ENCODE measurements around the gene MAP2.

The MAP2 gene

GRCh38 chr2:209456489-209456888 is 32.6 kb downstream of the MAP2 start:
- no peaks in the 10 kb centered on the region for H3K27me3 Mint-ChIP-seq
- H3K27ac Mint-ChIP-seq: no peak overlapping the region
- H3K4me3 Mint-ChIP-seq: no peak overlapping the region
- H3K36me3 Mint-ChIP-seq: no peaks in the 10 kb centered on the region
- no peaks in the 10 kb centered on the region for H3K4me1 Mint-ChIP-seq (ENCODE audit: low read depth)
- no peaks in the 10 kb centered on the region for H3K9me3 Mint-ChIP-seq (ENCODE audit: low read depth)

DNA sequence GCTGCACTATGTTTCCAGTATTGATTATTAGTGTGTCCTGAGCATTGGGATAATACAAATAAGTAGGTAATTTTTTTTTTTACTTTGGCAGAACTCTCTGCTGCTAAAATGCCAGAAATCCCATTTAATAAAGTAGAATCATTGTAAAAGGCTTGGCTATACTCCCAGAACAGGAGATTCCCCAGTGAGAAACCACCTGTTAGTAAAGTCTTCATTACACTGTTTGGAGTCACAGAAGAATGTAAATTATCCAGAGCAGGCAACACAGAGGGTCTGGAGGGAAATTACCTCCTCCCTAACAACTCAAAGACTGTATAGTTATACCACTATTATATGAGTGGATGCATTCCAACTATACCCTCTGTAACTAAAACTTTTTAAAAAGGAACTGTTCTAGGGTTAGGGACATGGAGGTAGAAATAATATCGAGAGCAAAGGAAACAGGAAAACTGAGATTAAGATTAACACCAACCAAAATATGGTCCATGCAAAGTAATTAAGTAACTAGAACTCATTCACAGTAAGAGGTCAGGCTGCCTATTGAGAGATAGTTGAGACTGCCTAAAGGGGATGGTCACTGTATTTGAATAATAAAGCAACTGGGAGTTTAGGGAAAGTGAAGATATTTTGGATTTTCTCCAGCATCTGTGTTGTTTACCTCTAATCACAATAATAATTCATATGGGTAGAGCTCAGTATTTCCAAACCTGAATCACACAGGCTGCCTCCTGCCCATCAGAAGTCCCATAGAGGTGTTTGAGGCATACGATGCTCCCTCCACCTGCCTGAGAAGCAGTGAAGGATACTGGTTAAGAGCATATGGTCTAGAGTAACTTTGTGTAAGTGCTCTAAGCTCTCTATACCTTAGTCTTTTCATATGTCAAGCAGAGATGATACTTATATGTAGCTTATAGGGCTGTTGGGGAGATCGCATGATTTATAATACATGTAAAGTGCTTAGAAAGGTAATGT is 34.4 kb downstream of the MAP2 start:
- Mint-ChIP-seq H3K27me3 (no peaks in the 10 kb centered on the region), H3K36me3 (no peaks in the 10 kb centered on the region)

DNA sequence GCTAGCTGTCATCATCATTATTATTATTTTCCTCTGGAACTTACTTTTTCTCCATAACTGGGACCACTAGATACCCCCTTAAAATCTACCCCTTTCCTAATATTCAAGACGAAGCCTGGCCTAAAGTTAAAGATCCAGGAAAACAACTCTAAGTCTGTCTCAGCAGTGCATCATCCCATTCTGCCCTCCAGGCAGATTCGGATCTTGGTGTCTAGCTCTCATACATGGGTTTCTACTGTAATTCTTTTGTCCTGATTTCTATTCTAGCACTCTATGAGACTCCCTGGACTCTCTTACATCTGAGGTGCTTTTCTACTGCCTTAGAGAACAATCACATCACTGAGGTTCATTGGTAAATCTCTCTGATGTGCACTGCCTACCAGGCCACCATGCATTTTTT is 35.5 kb downstream of the MAP2 start:
- Mint-ChIP-seq H3K27me3 (no peaks in the 10 kb centered on the region), H3K9me3 (ENCODE audit: low read depth) (no peaks in the 10 kb centered on the region), H3K36me3 (no peaks in the 10 kb centered on the region), H3K27ac (no peak overlapping the region), H3K4me3 (no peak overlapping the region), H3K4me1 (ENCODE audit: low read depth) (no peaks in the 10 kb centered on the region)

More for the DNA sequence above, 34.4 kb downstream of the MAP2 start:
- no peaks in the 10 kb centered on the region for H3K9me3 Mint-ChIP-seq (ENCODE audit: low read depth)
- no peak overlapping the region for H3K27ac Mint-ChIP-seq
- H3K4me1 Mint-ChIP-seq (ENCODE audit: low read depth): no peaks in the 10 kb centered on the region
- no peak overlapping the region for H3K4me3 Mint-ChIP-seq

- Mint-ChIP-seq H3K27ac (no peak overlapping the region), H3K27me3 (no peaks in the 10 kb centered on the region), H3K4me3 (no peak overlapping the region), H3K9me3 (ENCODE audit: low read depth) (no peaks in the 10 kb centered on the region), H3K4me1 (ENCODE audit: low read depth) (no peaks in the 10 kb centered on the region), H3K36me3 (no peaks in the 10 kb centered on the region)
Observed at GRCh38 chr2:209460151-209460761, 36.4 kb downstream of the MAP2 start.

DNA sequence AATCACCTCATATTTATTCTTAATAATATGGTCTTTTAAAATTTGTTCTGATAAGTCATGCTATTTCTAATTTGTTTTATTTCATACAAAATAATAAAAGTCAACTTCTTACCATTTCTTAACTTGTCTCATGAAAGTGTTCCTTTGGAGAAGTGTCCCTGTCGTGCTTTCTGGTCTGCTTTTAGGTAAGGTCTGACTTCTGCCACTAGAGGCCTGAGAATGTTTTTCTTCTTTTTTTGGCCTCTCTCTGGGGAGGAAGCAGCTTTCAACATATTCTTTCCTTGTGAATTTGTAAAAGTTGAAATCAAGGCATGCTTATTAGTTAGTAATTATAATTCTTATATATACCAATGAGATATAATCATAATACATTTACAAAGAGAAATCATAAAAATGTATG is 39.4 kb downstream of the MAP2 start:
- H3K27ac Mint-ChIP-seq: no peak overlapping the region
- H3K4me1 Mint-ChIP-seq (ENCODE audit: low read depth): no peaks in the 10 kb centered on the region
- H3K36me3 Mint-ChIP-seq: no peaks in the 10 kb centered on the region
- H3K27me3 Mint-ChIP-seq: no peaks in the 10 kb centered on the region
- H3K4me3 Mint-ChIP-seq: no peak overlapping the region
- no peaks in the 10 kb centered on the region for H3K9me3 Mint-ChIP-seq (ENCODE audit: low read depth)

DNA sequence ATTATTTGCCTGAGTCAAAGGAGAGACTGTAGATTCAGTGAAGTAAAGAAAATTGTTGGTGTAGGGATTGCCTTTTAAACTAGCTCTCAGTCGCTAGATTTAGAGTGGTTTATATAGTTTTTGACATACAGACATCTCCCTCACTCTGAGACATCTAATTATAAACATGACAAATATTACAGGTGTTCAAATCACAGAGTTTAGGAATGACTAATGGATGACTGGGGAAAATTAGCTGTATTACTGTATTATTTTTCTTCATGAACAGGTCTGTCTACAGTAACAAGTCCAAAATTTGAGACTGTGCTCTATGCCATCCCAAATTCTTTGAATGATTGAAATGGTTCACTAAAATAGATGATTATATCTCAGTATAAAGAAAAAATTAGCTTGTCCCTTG is 40.0 kb downstream of the MAP2 start:
- Mint-ChIP-seq H3K36me3 (no peaks in the 10 kb centered on the region), H3K4me3 (no peak overlapping the region), H3K27ac (no peak overlapping the region), H3K27me3 (no peaks in the 10 kb centered on the region), H3K4me1 (ENCODE audit: low read depth) (no peaks in the 10 kb centered on the region), H3K9me3 (ENCODE audit: low read depth) (no peaks in the 10 kb centered on the region)

DNA sequence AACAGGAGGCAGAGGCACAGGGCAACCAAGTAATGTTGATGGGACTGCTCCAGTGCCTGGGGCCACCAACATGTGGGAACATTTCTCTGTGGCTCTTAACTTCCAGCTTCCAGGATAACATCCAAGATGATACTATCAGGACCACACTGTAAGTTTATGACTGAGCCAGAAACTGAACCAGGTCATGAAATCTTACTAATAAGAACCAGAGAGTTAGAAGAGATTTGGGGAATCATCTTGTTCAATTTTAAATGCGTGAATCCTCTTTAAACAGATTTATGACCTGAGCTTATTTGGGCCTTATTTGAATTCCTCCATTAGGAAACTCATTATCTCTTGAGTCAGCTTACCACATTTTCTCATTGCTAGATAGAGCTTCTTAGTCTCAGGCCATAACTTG is 45.0 kb downstream of the MAP2 start:
- Mint-ChIP-seq H3K36me3 (no peaks in the 10 kb centered on the region), H3K9me3 (ENCODE audit: low read depth) (no peaks in the 10 kb centered on the region), H3K4me1 (ENCODE audit: low read depth) (peaks cover under 1% of the 10 kb centered on the region), H3K27ac (no peak overlapping the region), H3K27me3 (no peaks in the 10 kb centered on the region), H3K4me3 (no peak overlapping the region)

DNA sequence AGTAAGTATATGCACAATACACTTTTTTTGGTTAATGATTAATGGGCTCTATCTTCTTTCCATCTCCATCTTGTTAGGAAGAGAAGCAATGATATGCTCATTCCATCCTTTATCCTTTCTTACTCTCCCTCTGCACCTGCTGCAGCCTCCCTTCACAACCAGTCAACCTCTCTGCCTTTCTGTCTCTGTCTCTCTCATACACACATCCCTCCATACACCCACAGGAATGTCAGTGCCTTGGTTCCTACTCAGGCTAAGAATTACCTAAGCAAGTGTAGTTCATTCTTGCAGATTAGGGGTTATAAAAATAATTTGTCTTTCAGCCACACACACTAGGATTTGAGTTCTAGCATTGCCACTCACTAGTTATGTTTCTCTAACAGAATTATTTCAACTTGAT is 45.6 kb downstream of the MAP2 start:
- Mint-ChIP-seq H3K27ac (no peak overlapping the region), H3K36me3 (no peaks in the 10 kb centered on the region), H3K4me3 (no peak overlapping the region), H3K27me3 (no peaks in the 10 kb centered on the region), H3K4me1 (ENCODE audit: low read depth) (peaks cover 1% of the 10 kb centered on the region), H3K9me3 (ENCODE audit: low read depth) (no peaks in the 10 kb centered on the region)

- no peaks in the 10 kb centered on the region for H3K36me3 Mint-ChIP-seq
Observed at GRCh38 chr2:209470466-209470865, 46.6 kb downstream of the MAP2 start.

GRCh38 chr2:209471037-209471436 is 47.2 kb downstream of the MAP2 start:
- H3K27me3 Mint-ChIP-seq: peaks cover 1% of the 10 kb centered on the region
- H3K4me1 Mint-ChIP-seq (ENCODE audit: low read depth): peaks cover 1% of the 10 kb centered on the region
- H3K36me3 Mint-ChIP-seq: no peaks in the 10 kb centered on the region
- H3K4me3 Mint-ChIP-seq: no peak overlapping the region
- H3K27ac Mint-ChIP-seq: no peak overlapping the region
- H3K9me3 Mint-ChIP-seq (ENCODE audit: low read depth): no peaks in the 10 kb centered on the region

More at GRCh38 chr2:209470466-209470865, 46.6 kb downstream of the MAP2 start:
- H3K27me3 Mint-ChIP-seq: peaks cover 1% of the 10 kb centered on the region
- H3K4me3 Mint-ChIP-seq: no peak overlapping the region
- no peak overlapping the region for H3K27ac Mint-ChIP-seq
- no peaks in the 10 kb centered on the region for H3K9me3 Mint-ChIP-seq (ENCODE audit: low read depth)
- H3K4me1 Mint-ChIP-seq (ENCODE audit: low read depth): peaks cover 1% of the 10 kb centered on the region

- H3K27me3 Mint-ChIP-seq: peaks cover 1% of the 10 kb centered on the region
- peaks cover 1% of the 10 kb centered on the region for H3K4me1 Mint-ChIP-seq (ENCODE audit: low read depth)
- H3K4me3 Mint-ChIP-seq: no peak overlapping the region
- no peaks in the 10 kb centered on the region for H3K9me3 Mint-ChIP-seq (ENCODE audit: low read depth)
- no peaks in the 10 kb centered on the region for H3K36me3 Mint-ChIP-seq
- H3K27ac Mint-ChIP-seq: no peak overlapping the region
Observed at GRCh38 chr2:209472112-209472832, 48.4 kb downstream of the MAP2 start.

DNA sequence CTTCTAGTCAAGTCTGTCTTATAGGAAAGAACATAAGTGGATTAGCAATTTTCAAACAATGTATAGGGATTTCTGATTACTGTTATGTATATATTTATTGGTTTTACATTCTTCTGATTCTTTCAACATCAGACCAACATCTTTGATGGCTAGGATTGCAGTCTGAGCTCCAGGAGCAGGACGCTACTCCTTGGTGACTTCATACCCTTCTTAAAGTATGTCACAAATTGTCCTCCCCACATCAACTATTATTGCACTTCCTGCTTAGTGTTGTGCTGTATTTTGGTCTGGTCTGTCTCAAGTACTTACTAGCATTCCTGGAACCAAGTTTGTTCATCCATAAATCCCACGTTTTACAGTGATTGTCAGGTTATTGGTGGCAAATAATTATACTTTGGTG is 49.0 kb downstream of the MAP2 start:
- Mint-ChIP-seq H3K9me3 (ENCODE audit: low read depth) (no peaks in the 10 kb centered on the region), H3K4me1 (ENCODE audit: low read depth) (peaks cover 1% of the 10 kb centered on the region), H3K27ac (no peak overlapping the region), H3K36me3 (no peaks in the 10 kb centered on the region), H3K4me3 (no peak overlapping the region), H3K27me3 (peaks cover 3% of the 10 kb centered on the region)

DNA sequence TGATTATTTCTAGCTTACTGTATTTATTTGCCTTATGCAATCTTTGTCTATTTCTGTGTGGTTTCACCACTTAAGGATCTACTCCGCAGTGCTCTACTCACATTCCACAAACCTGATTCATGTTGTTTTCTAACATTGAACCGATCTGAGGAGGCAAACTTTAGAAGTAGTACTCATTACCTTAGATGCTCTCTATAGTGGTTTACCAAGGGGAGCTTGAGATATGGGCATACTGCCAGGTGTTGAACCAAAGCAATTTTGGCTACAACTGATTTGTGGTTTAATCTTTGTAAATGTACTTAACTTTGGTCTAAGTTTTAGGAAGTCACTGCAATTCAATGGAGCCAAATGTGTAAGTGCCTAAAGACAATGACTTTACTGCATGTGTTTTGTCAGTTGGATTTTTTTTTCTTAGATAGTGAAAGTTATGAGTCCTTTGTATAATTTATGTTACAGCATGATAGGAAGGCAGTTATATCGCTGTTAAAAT is 50.1 kb downstream of the MAP2 start:
- no peak overlapping the region for H3K4me3 Mint-ChIP-seq
- H3K36me3 Mint-ChIP-seq: no peaks in the 10 kb centered on the region
- H3K27me3 Mint-ChIP-seq: peaks cover 3% of the 10 kb centered on the region
- peaks cover 1% of the 10 kb centered on the region for H3K4me1 Mint-ChIP-seq (ENCODE audit: low read depth)
- no peaks in the 10 kb centered on the region for H3K9me3 Mint-ChIP-seq (ENCODE audit: low read depth)
- no peak overlapping the region for H3K27ac Mint-ChIP-seq

DNA sequence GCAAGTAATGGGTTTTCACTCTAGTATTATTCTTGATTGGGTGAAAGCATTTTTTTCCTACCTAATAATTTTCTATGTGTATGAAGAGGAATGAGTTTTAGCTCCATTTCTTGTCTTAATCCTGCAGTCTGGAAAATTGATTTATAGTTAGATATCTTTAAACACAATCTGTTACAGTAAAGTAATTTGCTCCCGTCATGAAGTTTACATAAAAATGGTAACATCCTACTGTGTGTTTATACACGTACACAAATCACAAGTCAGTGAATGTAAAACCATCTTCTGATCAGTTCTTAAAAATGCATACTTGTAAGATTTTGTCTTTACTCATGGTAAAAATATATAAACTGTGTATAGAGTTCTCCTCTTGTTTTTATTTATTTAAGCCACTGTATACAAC is 51.1 kb downstream of the MAP2 start:
- H3K36me3 Mint-ChIP-seq: no peaks in the 10 kb centered on the region
- H3K27ac Mint-ChIP-seq: no peak overlapping the region
- H3K27me3 Mint-ChIP-seq: peaks cover 3% of the 10 kb centered on the region
- H3K9me3 Mint-ChIP-seq (ENCODE audit: low read depth): no peaks in the 10 kb centered on the region
- no peak overlapping the region for H3K4me3 Mint-ChIP-seq
- peaks cover 1% of the 10 kb centered on the region for H3K4me1 Mint-ChIP-seq (ENCODE audit: low read depth)
